ENCODE results near the gene NPFF. TPM values are rescaled to one million over a fixed set of nuclear protein-coding genes. Genes with fewer than 3 reads are reported as not detected.
A peak's percentile ranks its signal among the peaks of the same experiment; 100 is the strongest.

The NPFF gene
- total RNA-seq, 1 donor from 2014 or later, result not detected

- Mint-ChIP-seq H3K27me3 (ENCODE audit: low read depth) (no peaks in the 10 kb centered on the region), H3K4me3 (no peak overlapping the region), H3K4me1 (peaks cover 6% of the 10 kb centered on the region), H3K27ac (no peak overlapping the region), H3K36me3 (peaks cover 58% of the 10 kb centered on the region), H3K9me3 (no peaks in the 10 kb centered on the region)
- TF ChIP-seq CTCF (IDR thresholded peaks at IDR 0.05; ENCODE audit: unreplicated experiment), result no peak
- no peak for DNase-seq (ENCODE audit: low spot score in 2 of 2, unreplicated experiment in 2 of 2)
These were observed 45.7 kb downstream of the NPFF start for GRCh38 chr12:53461591-53461990.

GRCh38 chr12:53461059-53461458, 46.2 kb downstream of the NPFF start:
- H3K27ac Mint-ChIP-seq, result peak overlapping the region; percentile 57
- H3K4me3 Mint-ChIP-seq, result no peak overlapping the region
- no peak for TF ChIP-seq CTCF (IDR thresholded peaks at IDR 0.05; ENCODE audit: unreplicated experiment)
- H3K36me3 Mint-ChIP-seq, result peaks cover 55% of the 10 kb centered on the region
- H3K27me3 Mint-ChIP-seq (ENCODE audit: low read depth), result no peaks in the 10 kb centered on the region
- no peak for DNase-seq (ENCODE audit: low spot score in 2 of 2, unreplicated experiment in 2 of 2)
- H3K4me1 Mint-ChIP-seq, result peaks cover 6% of the 10 kb centered on the region
- no peaks in the 10 kb centered on the region for H3K9me3 Mint-ChIP-seq

- H3K4me3 Mint-ChIP-seq, result no peak overlapping the region
- no peak for DNase-seq (ENCODE audit: low spot score in 2 of 2, unreplicated experiment in 2 of 2)
- peaks cover 62% of the 10 kb centered on the region for H3K36me3 Mint-ChIP-seq
- H3K27me3 Mint-ChIP-seq (ENCODE audit: low read depth), result no peaks in the 10 kb centered on the region
- H3K27ac Mint-ChIP-seq, result no peak overlapping the region
- TF ChIP-seq CTCF (IDR thresholded peaks at IDR 0.05; ENCODE audit: unreplicated experiment), result no peak
- H3K9me3 Mint-ChIP-seq, result no peaks in the 10 kb centered on the region
- H3K4me1 Mint-ChIP-seq, result peaks cover 14% of the 10 kb centered on the region
These were observed 48.2 kb downstream of the NPFF start for GRCh38 chr12:53459097-53459496.

Other genes with a start within 250 kb of the NPFF start
- 15.7 to 20.8 TPM (median 15.9 TPM) in 3 replicates for gene ESPL1, start 239.2 kb downstream of the NPFF start, total RNA-seq
- 328 to 339 TPM (median 338 TPM) in 3 replicates for gene PFDN5, start 211.9 kb downstream of the NPFF start, total RNA-seq
- 50.1 to 55.9 TPM (median 53.8 TPM) in 3 replicates for gene MYG1, start 207.8 kb downstream of the NPFF start, total RNA-seq
- 77.2 to 85.4 TPM (median 84.8 TPM) in 3 replicates for gene AAAS, start 185.9 kb downstream of the NPFF start, total RNA-seq
- gene SP7, start 171.1 kb downstream of the NPFF start, total RNA-seq, result 0.27 to 0.62 TPM (median 0.47 TPM) in 3 replicates
- 112 to 120 TPM (median 116 TPM) in 3 replicates for gene SP1, start 127.3 kb downstream of the NPFF start, total RNA-seq
- 11.1 to 13.8 TPM (median 12.3 TPM) in 3 replicates for gene AMHR2, start 83.6 kb downstream of the NPFF start, total RNA-seq
- 74.1 to 87.4 TPM (median 76.2 TPM) in 3 replicates for gene PRR13, start 65.8 kb downstream of the NPFF start, total RNA-seq
- gene PCBP2, start 55.4 kb downstream of the NPFF start, total RNA-seq, result 1,058 to 1,073 TPM (median 1,066 TPM) in 3 replicates
- 35.4 to 41.8 TPM (median 37.0 TPM) in 3 replicates for gene MAP3K12, start 8.0 kb downstream of the NPFF start, total RNA-seq
- 45.6 to 50.5 TPM (median 50.4 TPM) in 3 replicates for gene TARBP2, start 6.2 kb downstream of the NPFF start, total RNA-seq
- gene ATF7, start 118.9 kb upstream of the NPFF start, total RNA-seq, result 35.4 to 38.6 TPM (median 36.3 TPM) in 3 replicates
- gene ATP5MC2, start 168.6 kb upstream of the NPFF start, total RNA-seq, result 356 to 359 TPM (median 356 TPM) in 3 replicates
- gene CALCOCO1, start 220.0 kb upstream of the NPFF start, total RNA-seq, result 124 to 130 TPM (median 124 TPM) in 3 replicates
- not detected in 3 replicates for gene CISTR, start 244.5 kb upstream of the NPFF start, total RNA-seq

Measured in mesothelial cell of epicardium (in vitro differentiated cells).